SK-N-SH (cell line): ENCODE measurements around the gene TTC38. TPM values are rescaled to one million over a fixed set of nuclear protein-coding genes. Genes with fewer than 3 reads are reported as not detected.

Experiments used
- CTCF ChIA-PET: fragments of 300-600, 350-600 bp; formaldehyde crosslinking; extraction: SDS; loops from one replicate; lab custom pipeline; 2021; lab: Yijun Ruan, JAX
- POLR2A ChIA-PET: fragments of 350-600 bp; sonication (Branson Sonifier 250); formaldehyde crosslinking; extraction: SDS; loops from one replicate; lab custom pipeline; 2020; ENCODE audit warnings: antibody characterized with exemption, inconsistent platforms; lab: Yijun Ruan, JAX
- DNase-seq: peaks from one replicate; pipeline ENCODE4 v3.0.0; 2012
- H2AFZ ChIP-seq: fragments of 200-600 bp; sonication (generic); 2 replicates; pipeline ENCODE4 v1.8.1; 2016; ENCODE audit warnings: antibody characterized with exemption, mild to moderate bottlenecking, low read depth
- H3F3A ChIP-seq: fragments of 200-600 bp; sonication (generic); replicated peaks from 2 replicates; pipeline ENCODE3; 2016; ENCODE audit warnings: antibody characterized with exemption, mild to moderate bottlenecking; ENCODE audit not compliant: insufficient read depth
- H3K27ac ChIP-seq, 2 experiments: fragments of 200-500 bp in 1 of 2; fragments of 200-600 bp in 1 of 2; sonication (Bioruptor generic) in 1 of 2; sonication (generic), shearing (Covaris generic) in 1 of 2; 2 replicates each; pipeline versions ENCODE4 v1.5.1 to v1.6.1; 2014 to 2016; ENCODE audit warnings: low read depth in 2 of 2, inconsistent platforms in 1 of 2, low read length in 1 of 2, mild to moderate bottlenecking in 1 of 2, mixed read lengths in 1 of 2
- H3K27me3 ChIP-seq: fragments of 200-600 bp; sonication (generic), shearing (Covaris generic); 2 replicates; pipeline ENCODE4 v1.6.1; 2016; ENCODE audit warnings: mixed run types; ENCODE audit not compliant: insufficient read depth
- H3K36me3 ChIP-seq, 2 experiments: fragments of 200-500 bp in 1 of 2; fragments of 200-600 bp in 1 of 2; sonication (Bioruptor generic) in 1 of 2; sonication (generic) in 1 of 2; replicated peaks in 1 of 2; 2 replicates each; pipeline versions ENCODE3 to v1.5.1; 2014 to 2016; ENCODE audit warnings: low read length in 1 of 2, mild to moderate bottlenecking in 1 of 2; ENCODE audit not compliant: insufficient read depth in 2 of 2, control insufficient read depth in 1 of 2
- H3K4me1 ChIP-seq, 2 experiments: fragments of 200-500 bp in 1 of 2; fragments of 200-600 bp in 1 of 2; sonication (Bioruptor generic) in 1 of 2; sonication (generic), shearing (Covaris generic) in 1 of 2; 2 replicates each; pipeline versions ENCODE4 v1.5.1 to v1.6.1; 2014 to 2016; ENCODE audit warnings: low read depth in 1 of 2, low read length in 1 of 2, mixed run types in 1 of 2; ENCODE audit not compliant: insufficient read depth in 2 of 2, control insufficient read depth in 1 of 2
- H3K4me2 ChIP-seq: fragments of 200-600 bp; sonication (generic), shearing (Covaris generic); 2 replicates; pipeline ENCODE4 v1.6.1; 2017; ENCODE audit warnings: mixed run types
- H3K4me3 ChIP-seq, 2 experiments: fragments of 200-500 bp in 1 of 2; fragments of 200-600 bp in 1 of 2; sonication (Bioruptor generic) in 1 of 2; sonication (generic), shearing (Covaris generic) in 1 of 2; 2 replicates each; pipeline versions ENCODE4 v1.5.1 to v1.8.1; 2014 to 2016; ENCODE audit warnings: low read depth in 2 of 2, inconsistent platforms in 1 of 2, low read length in 1 of 2, mild to moderate bottlenecking in 1 of 2, mixed read lengths in 1 of 2, moderate library complexity in 1 of 2
- H3K79me2 ChIP-seq: fragments of 200-600 bp; sonication (generic); 2 replicates; pipeline ENCODE4 v1.8.1; 2017; ENCODE audit warnings: mild to moderate bottlenecking; ENCODE audit not compliant: insufficient read depth
- H3K9ac ChIP-seq: fragments of 200-600 bp; sonication (generic); 2 replicates; pipeline ENCODE4 v1.6.1; 2017; ENCODE audit warnings: mixed run types
- H3K9me2 ChIP-seq: fragments of 200-600 bp; sonication (generic); 2 replicates; pipeline ENCODE4 v1.6.1; 2017; ENCODE audit warnings: mixed run types
- H3K9me3 ChIP-seq: fragments of 200-600 bp; sonication (generic); 2 replicates; pipeline ENCODE4 v1.6.1; 2017; ENCODE audit warnings: mixed run types, mild to moderate bottlenecking, moderate library complexity
- H4K20me1 ChIP-seq: fragments of 200-600 bp; sonication (generic); 2 replicates; pipeline ENCODE4 v1.6.1; 2017; ENCODE audit warnings: mild to moderate bottlenecking, mixed run types; ENCODE audit not compliant: insufficient read depth
- CHD2 ChIP-seq: fragments of 150-350 bp; IDR thresholded peaks from 2 replicates; pipeline ENCODE4 v1.6.1; 2018; ENCODE audit warnings: low read length; ENCODE audit not compliant: partially characterized antibody
- ELF1 ChIP-seq: IDR thresholded peaks from 2 replicates; pipeline ENCODE4 v1.4.0; 2012
- EP300 ChIP-seq, 2 experiments: IDR thresholded peaks; 2 replicates each; pipeline versions ENCODE4 v1.4.0 to v1.6.1; 2012; ENCODE audit warnings: borderline replicate concordance in 1 of 2, low read depth in 1 of 2, low read length in 1 of 2
- EZH2phosphoT487 ChIP-seq: fragments of 200-600 bp; sonication (generic); IDR thresholded peaks from 2 replicates; pipeline ENCODE4 v1.6.1; 2017; ENCODE audit warnings: low read depth, mixed run types, mild to moderate bottlenecking, antibody characterized with exemption, moderate library complexity, borderline replicate concordance
- FOXJ3 ChIP-seq: sonication (generic); formaldehyde crosslinking; IDR thresholded peaks from 2 replicates; pipeline ENCODE4 v1.5.1; 2020; ENCODE audit warnings: mild to moderate bottlenecking, missing genetic modification reagents
- JUND ChIP-seq: IDR thresholded peaks from 2 replicates; pipeline ENCODE4 v1.4.0; 2012
- MXI1 ChIP-seq: IDR thresholded peaks from 2 replicates; pipeline ENCODE4 v1.6.1; 2012; ENCODE audit warnings: mild to moderate bottlenecking, low read depth, low read length, improper control_type of control experiment
- NFIC ChIP-seq: IDR thresholded peaks from 2 replicates; pipeline ENCODE4 v1.4.0; 2012; ENCODE audit warnings: borderline replicate concordance
- NRF1 ChIP-seq: IDR thresholded peaks from 2 replicates; pipeline ENCODE4 v1.6.1; 2012; ENCODE audit warnings: low read depth, mild to moderate bottlenecking, low read length
- RCOR1 ChIP-seq: fragments of 150-350 bp; IDR thresholded peaks from 2 replicates; pipeline ENCODE4 v1.6.1; 2017; ENCODE audit warnings: antibody characterized with exemption, low read length
- RFX5 ChIP-seq: IDR thresholded peaks from 2 replicates; pipeline ENCODE4 v1.6.1; 2012; ENCODE audit warnings: mild to moderate bottlenecking, improper control_type of control experiment, low read length
- RXRA ChIP-seq: IDR thresholded peaks from 2 replicates; pipeline ENCODE4 v1.4.0; 2012; ENCODE audit warnings: low read depth, mild to moderate bottlenecking, borderline replicate concordance
- SIN3A ChIP-seq: IDR thresholded peaks from 2 replicates; pipeline ENCODE4 v1.6.1; 2012; ENCODE audit warnings: low read depth, mild to moderate bottlenecking, low read length, moderate library complexity, borderline replicate concordance
- TAF1 ChIP-seq: IDR thresholded peaks from 2 replicates; pipeline ENCODE4 v1.6.1; 2012; ENCODE audit warnings: low read depth, mild to moderate bottlenecking, low read length, moderate library complexity, borderline replicate concordance
- TEAD4 ChIP-seq: IDR thresholded peaks from 2 replicates; pipeline ENCODE4 v1.4.0; 2012; ENCODE audit warnings: mild to moderate bottlenecking, borderline replicate concordance; ENCODE audit not compliant: insufficient read depth
- YY1 ChIP-seq: IDR thresholded peaks from 2 replicates; pipeline ENCODE4 v1.4.0; 2012; ENCODE audit warnings: low read depth, mild to moderate bottlenecking
- WGBS: methylation state at CpG from one replicate; pipeline ENCODE4 v1.1.6; 2017; ENCODE audit warnings: low lambda C conversion rate; 5-methylcytosine and 5-hydroxymethylcytosine counted together
- polyA plus RNA-seq, 3 experiments: library from polyadenylated mRNA; depleted of rRNA; stranded (reverse); fragments of >200 nt; gene quantifications; 2 replicates each; pipeline ENCODE4 v1.2.3, GENCODE V29; 2012
- TF ChIP-seq, protein P1 (sequence below): fragments of 150-350 bp; IDR thresholded peaks from 2 replicates; pipeline ENCODE4 v1.6.1; 2016; ENCODE audit warnings: mild to moderate bottlenecking, low read depth, low read length

The TTC38 gene
- polyA plus RNA-seq, 1 of the 3 experiments (the other 2 are of a cell fraction) = 24.0 TPM

GRCh38 chr22:46267431-46268279 lies at the start of gene TTC38 (continued):
- TF ChIP-seq, protein P1, sequence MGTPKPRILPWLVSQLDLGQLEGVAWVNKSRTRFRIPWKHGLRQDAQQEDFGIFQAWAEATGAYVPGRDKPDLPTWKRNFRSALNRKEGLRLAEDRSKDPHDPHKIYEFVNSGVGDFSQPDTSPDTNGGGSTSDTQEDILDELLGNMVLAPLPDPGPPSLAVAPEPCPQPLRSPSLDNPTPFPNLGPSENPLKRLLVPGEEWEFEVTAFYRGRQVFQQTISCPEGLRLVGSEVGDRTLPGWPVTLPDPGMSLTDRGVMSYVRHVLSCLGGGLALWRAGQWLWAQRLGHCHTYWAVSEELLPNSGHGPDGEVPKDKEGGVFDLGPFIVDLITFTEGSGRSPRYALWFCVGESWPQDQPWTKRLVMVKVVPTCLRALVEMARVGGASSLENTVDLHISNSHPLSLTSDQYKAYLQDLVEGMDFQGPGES = no peak
- TF ChIP-seq SIN3A = no peak
- TF ChIP-seq ELF1 = no peak
- TF ChIP-seq JUND = no peak
- no peak for TF ChIP-seq EZH2phosphoT487
- TF ChIP-seq CHD2 = peak; percentile 12
- no peak for TF ChIP-seq RCOR1
- 0 out of 2 replicates have a peak, but pooled peaks have one; percentile 21 for TF ChIP-seq RFX5
- 0 out of 2 replicates have a peak, but pooled peaks have one; percentile 44 for TF ChIP-seq MXI1
- TF ChIP-seq TEAD4 = no peak
- TF ChIP-seq NRF1 = no peak
- TF ChIP-seq EP300 (IDR thresholded peaks at IDR 0.05; ENCODE audit: borderline replicate concordance in 1 of 2, low read depth in 1 of 2, low read length in 1 of 2) = no peak
- TF ChIP-seq TAF1 = peak; percentile 70; the same call in 1 of the 2 replicates
- no peak for TF ChIP-seq FOXJ3 (CRISPR knock-in tag)
- TF ChIP-seq YY1 = peak; percentile 84

DNA sequence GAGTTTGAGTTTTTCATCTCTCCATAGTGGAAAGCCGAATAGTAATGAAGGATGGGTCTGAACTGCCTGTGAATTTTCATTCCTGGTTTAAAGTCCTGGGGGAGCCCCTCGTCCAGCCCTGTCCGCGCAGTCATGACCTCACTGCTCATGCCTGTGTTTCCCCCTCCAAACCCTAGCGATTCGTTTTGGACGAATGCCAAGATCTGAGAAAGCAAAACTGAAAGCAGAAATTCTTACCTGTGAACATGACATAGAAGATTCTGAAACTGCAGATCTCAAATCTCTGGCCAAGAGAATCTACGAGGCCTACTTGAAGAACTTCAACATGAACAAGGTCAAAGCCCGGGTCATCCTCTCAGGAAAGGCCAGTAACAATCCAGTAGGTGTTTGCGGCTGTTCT lies 48.2 kb upstream of the TTC38 start:
- Histone ChIP-seq H3K9ac (no peak overlapping the region), H3K36me3 (peaks cover 17 to 21% of the 10 kb centered on the region in 2 experiments), H2AFZ (no peak overlapping the region), H3K27ac (no peak overlapping the region), H3K9me2 (no peaks in the 10 kb centered on the region), H3K27me3 (no peaks in the 10 kb centered on the region), H3F3A (no peaks in the 10 kb centered on the region), H3K4me3 (no peak overlapping the region), H3K9me3 (no peaks in the 10 kb centered on the region), H4K20me1 (no peaks in the 10 kb centered on the region), H3K4me2 (no peak overlapping the region), H3K4me1 (peaks cover 0 to 2% of the 10 kb centered on the region in 2 experiments; a peak in 1 of 4 replicates), H3K79me2 (no peaks in the 10 kb centered on the region)
- CTCF ChIA-PET = no interaction called here
- TF ChIP-seq YY1 (no peak), NFIC (0 out of 2 replicates have a peak, but pooled peaks have one; percentile 6), RXRA (no peak)
- no peak for DNase-seq
- POLR2A ChIA-PET = no interaction called here
- 87% methylated on average over 10 of the region's 10 CpGs for WGBS
